ENCODE data around the gene LNX1. TPM values are rescaled to one million over a fixed set of nuclear protein-coding genes. Genes with fewer than 3 reads are reported as not detected.

Gene LNX1
- total and polyA plus RNA-seq, 2 of the 8 experiments (the other 6 are each of a cell fraction or from before 2014, with no cell fraction given), result 2.7 to 3.8 TPM

DNA sequence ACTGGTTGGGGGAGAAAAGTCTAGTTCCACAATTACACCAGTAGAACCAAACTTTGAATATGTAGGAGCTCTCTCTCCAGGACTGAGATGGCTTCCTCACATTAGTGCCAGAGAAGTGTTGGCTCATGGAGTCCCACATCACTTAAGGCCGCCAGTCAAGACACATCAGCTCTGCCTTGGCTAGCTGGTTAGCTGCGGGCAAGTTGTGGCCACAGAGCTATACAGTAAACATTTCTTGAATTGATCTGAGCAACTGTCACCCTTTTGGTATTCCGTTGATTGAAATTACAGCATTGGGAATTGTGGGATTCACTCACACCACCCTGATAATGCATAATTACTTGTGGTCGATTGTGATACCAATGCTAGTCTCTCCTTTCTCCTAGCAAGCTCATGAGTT, 76.2 kb downstream of the LNX1 start (continued):
- TF ChIP-seq, protein P1, sequence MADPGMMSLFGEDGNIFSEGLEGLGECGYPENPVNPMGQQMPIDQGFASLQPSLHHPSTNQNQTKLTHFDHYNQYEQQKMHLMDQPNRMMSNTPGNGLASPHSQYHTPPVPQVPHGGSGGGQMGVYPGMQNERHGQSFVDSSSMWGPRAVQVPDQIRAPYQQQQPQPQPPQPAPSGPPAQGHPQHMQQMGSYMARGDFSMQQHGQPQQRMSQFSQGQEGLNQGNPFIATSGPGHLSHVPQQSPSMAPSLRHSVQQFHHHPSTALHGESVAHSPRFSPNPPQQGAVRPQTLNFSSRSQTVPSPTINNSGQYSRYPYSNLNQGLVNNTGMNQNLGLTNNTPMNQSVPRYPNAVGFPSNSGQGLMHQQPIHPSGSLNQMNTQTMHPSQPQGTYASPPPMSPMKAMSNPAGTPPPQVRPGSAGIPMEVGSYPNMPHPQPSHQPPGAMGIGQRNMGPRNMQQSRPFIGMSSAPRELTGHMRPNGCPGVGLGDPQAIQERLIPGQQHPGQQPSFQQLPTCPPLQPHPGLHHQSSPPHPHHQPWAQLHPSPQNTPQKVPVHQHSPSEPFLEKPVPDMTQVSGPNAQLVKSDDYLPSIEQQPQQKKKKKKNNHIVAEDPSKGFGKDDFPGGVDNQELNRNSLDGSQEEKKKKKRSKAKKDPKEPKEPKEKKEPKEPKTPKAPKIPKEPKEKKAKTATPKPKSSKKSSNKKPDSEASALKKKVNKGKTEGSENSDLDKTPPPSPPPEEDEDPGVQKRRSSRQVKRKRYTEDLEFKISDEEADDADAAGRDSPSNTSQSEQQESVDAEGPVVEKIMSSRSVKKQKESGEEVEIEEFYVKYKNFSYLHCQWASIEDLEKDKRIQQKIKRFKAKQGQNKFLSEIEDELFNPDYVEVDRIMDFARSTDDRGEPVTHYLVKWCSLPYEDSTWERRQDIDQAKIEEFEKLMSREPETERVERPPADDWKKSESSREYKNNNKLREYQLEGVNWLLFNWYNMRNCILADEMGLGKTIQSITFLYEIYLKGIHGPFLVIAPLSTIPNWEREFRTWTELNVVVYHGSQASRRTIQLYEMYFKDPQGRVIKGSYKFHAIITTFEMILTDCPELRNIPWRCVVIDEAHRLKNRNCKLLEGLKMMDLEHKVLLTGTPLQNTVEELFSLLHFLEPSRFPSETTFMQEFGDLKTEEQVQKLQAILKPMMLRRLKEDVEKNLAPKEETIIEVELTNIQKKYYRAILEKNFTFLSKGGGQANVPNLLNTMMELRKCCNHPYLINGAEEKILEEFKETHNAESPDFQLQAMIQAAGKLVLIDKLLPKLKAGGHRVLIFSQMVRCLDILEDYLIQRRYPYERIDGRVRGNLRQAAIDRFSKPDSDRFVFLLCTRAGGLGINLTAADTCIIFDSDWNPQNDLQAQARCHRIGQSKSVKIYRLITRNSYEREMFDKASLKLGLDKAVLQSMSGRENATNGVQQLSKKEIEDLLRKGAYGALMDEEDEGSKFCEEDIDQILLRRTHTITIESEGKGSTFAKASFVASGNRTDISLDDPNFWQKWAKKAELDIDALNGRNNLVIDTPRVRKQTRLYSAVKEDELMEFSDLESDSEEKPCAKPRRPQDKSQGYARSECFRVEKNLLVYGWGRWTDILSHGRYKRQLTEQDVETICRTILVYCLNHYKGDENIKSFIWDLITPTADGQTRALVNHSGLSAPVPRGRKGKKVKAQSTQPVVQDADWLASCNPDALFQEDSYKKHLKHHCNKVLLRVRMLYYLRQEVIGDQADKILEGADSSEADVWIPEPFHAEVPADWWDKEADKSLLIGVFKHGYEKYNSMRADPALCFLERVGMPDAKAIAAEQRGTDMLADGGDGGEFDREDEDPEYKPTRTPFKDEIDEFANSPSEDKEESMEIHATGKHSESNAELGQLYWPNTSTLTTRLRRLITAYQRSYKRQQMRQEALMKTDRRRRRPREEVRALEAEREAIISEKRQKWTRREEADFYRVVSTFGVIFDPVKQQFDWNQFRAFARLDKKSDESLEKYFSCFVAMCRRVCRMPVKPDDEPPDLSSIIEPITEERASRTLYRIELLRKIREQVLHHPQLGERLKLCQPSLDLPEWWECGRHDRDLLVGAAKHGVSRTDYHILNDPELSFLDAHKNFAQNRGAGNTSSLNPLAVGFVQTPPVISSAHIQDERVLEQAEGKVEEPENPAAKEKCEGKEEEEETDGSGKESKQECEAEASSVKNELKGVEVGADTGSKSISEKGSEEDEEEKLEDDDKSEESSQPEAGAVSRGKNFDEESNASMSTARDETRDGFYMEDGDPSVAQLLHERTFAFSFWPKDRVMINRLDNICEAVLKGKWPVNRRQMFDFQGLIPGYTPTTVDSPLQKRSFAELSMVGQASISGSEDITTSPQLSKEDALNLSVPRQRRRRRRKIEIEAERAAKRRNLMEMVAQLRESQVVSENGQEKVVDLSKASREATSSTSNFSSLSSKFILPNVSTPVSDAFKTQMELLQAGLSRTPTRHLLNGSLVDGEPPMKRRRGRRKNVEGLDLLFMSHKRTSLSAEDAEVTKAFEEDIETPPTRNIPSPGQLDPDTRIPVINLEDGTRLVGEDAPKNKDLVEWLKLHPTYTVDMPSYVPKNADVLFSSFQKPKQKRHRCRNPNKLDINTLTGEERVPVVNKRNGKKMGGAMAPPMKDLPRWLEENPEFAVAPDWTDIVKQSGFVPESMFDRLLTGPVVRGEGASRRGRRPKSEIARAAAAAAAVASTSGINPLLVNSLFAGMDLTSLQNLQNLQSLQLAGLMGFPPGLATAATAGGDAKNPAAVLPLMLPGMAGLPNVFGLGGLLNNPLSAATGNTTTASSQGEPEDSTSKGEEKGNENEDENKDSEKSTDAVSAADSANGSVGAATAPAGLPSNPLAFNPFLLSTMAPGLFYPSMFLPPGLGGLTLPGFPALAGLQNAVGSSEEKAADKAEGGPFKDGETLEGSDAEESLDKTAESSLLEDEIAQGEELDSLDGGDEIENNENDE (IDR thresholded peaks at IDR 0.05; ENCODE audit: insufficient replicate concordance, low read length), result no peak
- no peak for TF ChIP-seq SIRT6 (IDR thresholded peaks at IDR 0.05; ENCODE audit: low read length)
- TF ChIP-seq FOSL1 (IDR thresholded peaks at IDR 0.05; ENCODE audit: insufficient read depth, low read depth, low read length), result no peak
- no peak for TF ChIP-seq TAF1 (IDR thresholded peaks at IDR 0.05; ENCODE audit: low read depth, low read length)
- TF ChIP-seq CHD1 (IDR thresholded peaks at IDR 0.05; ENCODE audit: low read depth, low read length), result no peak

Measured in H1 (cell line).